GM21529 (cell line): ENCODE results near the gene TET1.
A peak's percentile ranks its signal among the peaks of the same experiment; 100 is the strongest.
"Not testable (repeated sequence)": the region's sequence is repeated elsewhere in the genome, so short reads cannot be mapped to it uniquely, and the experiment has no call there.

Source experiments
- ATAC-seq: cut with Tn5 transposase; IDR thresholded peaks from one replicate; pipeline ENCODE4 v1.9.1; 2021; ENCODE audit not compliant: unreplicated experiment

The TET1 gene

GRCh38 chr10:68696018-68696417 lies 135.9 kb downstream of the TET1 start:
- ATAC-seq: no peak

DNA sequence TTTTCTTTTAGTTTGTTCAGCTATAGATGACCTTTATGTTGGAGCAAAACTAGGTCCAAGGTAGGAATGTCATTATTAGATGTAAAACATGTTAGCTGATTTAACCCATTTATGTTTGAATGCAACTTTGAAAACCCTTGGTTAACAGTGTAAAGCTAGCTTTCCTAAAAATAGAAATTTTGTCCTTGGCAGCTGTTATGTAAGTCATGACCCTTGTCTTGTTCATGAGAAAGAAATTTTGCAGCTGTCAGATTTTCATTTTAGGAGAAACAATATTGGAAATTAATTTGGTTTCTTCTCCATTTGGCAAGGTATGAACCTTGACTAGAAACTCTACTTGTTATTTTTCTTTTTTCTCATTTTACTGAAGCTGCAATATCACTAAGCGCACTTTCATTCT lies 137.0 kb downstream of the TET1 start:
- no peak for ATAC-seq

- ATAC-seq: no peak
These were observed 140.1 kb downstream of the TET1 start for GRCh38 chr10:68700197-68700596.

DNA sequence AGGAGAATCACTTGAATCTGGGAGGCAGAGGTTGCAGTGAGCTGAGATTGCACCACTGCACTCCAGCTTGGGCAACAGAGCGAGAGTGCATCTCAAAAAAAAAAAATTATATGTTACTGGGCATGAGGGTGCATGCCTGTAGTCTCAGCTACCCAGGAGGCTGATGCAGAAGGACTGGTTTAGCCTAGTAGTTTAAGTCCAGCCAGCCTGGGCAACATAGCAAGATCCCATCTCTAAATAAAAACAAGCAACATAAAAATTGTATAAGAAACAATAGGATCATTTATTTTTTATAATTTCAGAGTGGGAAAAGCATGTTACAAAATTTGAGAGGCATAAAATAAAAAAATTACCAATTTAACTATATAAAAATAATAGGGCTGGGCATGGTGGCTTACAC lies 145.4 kb downstream of the TET1 start:
- no peak for ATAC-seq

- not testable (repeated sequence) for ATAC-seq
These were observed 148.8 kb downstream of the TET1 start for GRCh38 chr10:68708987-68709386.

DNA sequence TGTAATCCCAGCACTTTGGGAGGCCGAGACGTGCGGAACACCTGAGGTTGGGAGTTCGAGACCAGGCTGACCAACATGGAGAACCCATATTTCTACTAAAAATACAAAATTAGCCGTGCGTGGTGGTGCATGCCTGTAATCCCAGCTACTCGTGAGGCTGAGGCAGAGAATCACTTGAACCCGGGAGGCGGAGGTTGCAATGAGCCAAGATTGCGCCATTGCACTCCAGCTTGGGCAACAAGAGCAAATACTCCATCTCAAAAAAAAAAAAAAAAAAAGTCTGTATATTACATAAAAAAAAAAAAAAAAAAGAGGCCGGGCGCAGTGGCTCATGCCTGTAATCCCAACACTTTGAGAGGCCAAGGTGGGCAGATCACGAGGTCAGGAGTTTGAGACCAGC lies 152.9 kb downstream of the TET1 start:
- ATAC-seq: not testable (repeated sequence)

DNA sequence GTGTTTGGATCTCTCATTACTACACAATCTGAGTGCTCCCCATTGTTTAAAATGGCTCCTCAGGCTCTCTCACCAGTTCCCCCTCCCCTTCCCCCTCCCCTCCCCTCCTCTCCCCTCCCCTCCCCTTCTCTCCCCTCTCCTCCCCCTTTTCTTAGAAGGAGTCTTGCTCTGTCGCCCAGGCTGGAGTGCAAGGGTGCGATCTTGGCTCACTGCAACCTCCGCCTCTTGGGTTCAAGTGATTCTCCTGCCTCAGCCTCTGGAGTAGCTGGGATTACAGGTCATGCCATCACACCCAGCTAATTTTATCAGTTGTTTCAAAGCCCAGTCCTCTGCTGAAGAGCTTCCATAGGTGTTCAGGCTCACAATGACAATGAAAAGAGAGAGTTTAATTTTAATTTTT lies 157.3 kb downstream of the TET1 start:
- no peak for ATAC-seq

- ATAC-seq: peak; percentile 99
These were observed 160.9 kb downstream of the TET1 start, which contains the start of gene CCAR1 for GRCh38 chr10:68720793-68721672. CCAR1 (plus strand) TSS chr10:68721239; CDS start chr10:68722505, 1,266 bp downstream.

DNA sequence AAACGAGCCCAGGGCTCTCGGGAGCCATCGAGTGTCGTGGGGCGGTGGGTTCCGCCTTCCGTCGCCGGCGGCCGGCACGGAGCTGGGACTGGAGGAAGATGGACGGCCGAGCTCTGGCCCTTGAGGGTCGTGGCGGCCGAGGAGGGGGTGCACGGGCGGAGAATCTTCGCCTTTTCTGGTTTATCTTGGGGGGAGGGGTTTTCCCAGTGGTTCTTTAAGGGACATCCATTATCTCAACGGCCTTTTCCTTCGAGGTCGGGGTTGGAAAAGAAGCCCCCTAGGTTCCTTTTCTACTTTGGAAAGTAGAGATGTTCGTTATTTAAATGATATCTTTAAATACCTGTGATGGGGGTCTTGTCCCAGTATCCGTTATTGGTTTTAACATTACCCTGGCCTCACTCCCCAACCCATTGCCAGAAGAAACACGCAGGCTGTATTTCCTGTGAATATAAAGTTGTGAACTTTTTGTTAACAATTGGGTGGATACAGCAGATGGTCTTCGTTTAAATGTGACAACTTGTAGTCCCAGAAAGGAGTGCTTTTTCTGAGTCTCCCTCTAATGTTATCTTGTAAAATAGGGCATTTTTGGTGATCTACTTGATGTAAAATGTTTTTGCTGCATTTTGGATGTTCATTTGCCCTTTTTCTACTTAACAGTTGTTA lies 161.7 kb downstream of the TET1 start:
- no peak for ATAC-seq

DNA sequence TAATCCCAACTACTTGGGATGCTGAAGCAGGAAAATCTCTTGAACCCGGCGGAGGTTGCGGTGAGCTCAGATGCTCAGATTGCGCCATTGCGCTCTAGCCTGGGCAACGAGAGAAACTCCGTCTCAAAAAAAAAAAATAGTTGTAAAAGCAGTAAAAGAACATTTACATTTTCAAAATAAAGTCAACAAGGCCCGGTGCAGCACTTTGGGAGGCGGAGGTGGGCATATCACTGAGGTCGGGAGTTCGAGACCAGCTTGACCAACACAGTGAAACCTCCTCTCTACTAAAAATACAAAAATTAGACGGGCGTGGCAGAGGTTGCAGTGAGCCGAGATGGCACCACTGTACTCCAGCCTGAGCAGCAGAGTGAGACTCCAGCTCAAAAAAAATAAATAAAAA lies 164.9 kb downstream of the TET1 start:
- ATAC-seq: no peak

DNA sequence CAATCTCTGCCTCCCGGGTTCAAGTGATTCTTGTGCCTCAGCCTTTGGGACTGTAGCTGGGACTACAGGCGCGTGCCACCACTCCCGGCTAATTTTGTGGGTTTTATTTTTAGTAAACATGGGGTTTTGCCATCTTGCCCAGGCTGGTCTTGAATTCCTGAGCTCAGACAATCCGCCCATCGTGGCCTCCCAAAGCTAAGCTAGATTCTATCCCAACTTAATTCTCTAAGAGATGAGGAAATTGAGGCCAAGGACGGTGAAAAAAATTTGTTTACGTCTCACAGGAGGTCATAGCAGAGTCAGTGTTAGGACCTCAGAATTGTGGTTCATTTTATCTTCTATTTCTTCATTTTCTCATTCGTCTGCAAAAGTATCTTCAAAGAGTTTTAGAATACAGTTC lies 167.0 kb downstream of the TET1 start:
- no peak for ATAC-seq

- ATAC-seq: no peak
These were observed 172.5 kb downstream of the TET1 start for GRCh38 chr10:68732651-68733050.

GRCh38 chr10:68734349-68734748 lies 174.2 kb downstream of the TET1 start:
- no peak for ATAC-seq

GRCh38 chr10:68735119-68735518 lies 175.0 kb downstream of the TET1 start:
- no peak for ATAC-seq

- not testable (repeated sequence) for ATAC-seq
These were observed 175.6 kb downstream of the TET1 start for GRCh38 chr10:68735739-68736138.

- ATAC-seq: not testable (repeated sequence)
These were observed 180.5 kb downstream of the TET1 start for GRCh38 chr10:68740676-68741075.

DNA sequence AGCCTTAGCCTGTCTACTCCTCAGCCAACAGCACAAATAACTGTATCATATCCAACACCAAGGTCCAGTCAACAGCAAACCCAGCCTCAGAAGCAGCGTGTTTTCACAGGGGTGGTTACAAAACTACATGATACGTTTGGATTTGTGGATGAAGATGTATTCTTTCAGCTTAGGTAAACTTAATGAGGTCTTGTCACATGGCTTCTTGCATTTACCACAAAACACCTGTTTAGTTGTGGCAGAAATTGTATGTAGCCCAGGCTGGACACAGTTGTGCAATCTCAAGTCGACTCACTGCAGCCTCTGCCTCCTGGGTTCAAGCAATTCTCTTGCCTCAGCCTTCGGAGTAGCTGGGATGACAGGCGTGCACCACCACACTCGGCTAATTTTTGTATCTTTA lies 182.3 kb downstream of the TET1 start:
- no peak for ATAC-seq
